Measurements from ENCODE around the gene BBX.

BBX gene

DNA sequence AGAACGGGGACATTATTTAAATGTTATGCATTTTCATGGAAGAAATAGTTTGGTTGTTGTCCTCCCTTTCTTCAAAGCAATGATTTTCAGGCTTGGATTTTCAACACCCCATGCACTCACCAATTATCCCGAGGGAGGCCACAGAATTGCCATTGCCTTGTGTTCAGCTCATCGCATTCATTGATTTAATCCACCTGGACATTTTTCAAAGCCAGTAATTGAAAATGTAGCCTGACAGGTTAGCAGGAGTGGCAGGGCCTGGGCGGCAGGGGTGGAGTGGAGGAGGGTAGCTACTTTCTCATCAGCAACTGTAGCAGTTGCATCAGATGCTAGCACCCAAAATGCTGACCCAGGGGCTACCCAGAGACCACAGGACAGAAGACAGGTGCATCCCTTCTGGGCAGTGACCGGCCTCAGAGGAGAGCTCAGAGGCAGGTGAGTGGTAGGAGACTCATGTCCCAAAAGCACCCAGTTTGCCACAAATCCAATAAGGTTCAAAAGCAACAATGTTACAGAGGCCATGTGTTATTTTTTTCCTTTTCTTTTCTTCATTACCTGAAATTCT lies 325.7 kb downstream of the BBX start:
- H3K4me3 ChIP-seq (ENCODE audit: low read depth, low read length): no peak overlapping the region
- no peak for DNase-seq (ENCODE audit: low read depth)

DNA sequence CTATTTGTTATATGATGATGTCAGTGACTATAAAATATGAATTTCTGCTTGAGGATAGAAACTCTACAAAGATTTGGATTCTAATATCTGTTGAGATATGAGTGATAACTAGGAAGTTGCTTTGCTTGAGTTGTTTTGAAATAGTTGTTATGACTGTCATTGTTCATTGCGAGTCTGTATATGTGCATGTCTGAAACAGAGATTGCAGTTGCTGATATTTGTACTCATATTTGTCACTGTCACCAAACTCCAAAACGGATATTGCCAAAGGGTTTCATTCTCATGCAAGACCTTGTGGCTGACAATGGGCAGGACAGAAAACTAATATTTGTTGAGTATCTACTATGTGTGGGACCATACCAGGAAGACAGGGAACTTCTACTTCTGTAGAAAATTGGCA lies 327.9 kb downstream of the BBX start:
- H3K4me3 ChIP-seq (ENCODE audit: low read depth, low read length): no peak overlapping the region
- no peak for DNase-seq (ENCODE audit: low read depth)

DNA sequence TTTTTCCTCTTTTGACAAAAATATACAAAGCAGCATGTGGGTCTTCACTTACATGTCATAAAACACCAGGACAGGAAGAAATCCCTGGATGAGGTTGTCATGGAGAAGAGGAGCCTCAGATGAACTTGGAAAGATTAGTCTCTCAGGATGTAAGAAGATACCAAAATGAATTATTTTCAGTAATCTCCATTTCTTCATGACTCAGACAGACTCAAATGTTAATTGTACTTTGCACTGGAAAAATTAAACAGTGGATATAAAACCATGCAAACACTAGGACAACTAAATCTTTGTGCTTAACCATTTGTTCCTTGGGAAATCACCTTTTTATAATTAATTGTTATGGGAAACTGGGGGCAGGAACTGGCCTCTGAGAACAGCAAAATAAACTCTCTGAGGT lies 331.1 kb downstream of the BBX start:
- H3K4me3 ChIP-seq (ENCODE audit: low read depth, low read length): no peak overlapping the region
- no peak for DNase-seq (ENCODE audit: low read depth)

DNA sequence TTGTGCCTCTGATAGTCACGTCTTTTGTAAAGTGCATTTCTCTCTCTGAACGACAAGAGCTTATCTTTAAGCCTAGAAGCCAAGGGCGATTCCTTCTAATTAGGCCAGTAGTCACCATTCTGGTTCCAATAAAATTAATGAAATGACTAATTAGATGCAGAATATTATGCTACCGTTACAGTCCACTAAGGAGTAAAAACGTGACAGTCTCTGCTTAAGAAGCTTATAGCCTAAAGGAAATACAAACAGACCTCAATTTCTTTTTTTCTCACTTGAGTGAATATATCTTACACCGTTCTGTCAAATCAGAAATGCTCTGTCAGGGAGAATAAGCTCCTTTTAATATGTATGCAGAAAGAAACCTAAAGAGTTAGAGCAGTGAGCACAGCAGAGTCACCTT lies 332.0 kb downstream of the BBX start:
- no peak overlapping the region for H3K4me3 ChIP-seq (ENCODE audit: low read depth, low read length)
- DNase-seq (ENCODE audit: low read depth): no peak

DNA sequence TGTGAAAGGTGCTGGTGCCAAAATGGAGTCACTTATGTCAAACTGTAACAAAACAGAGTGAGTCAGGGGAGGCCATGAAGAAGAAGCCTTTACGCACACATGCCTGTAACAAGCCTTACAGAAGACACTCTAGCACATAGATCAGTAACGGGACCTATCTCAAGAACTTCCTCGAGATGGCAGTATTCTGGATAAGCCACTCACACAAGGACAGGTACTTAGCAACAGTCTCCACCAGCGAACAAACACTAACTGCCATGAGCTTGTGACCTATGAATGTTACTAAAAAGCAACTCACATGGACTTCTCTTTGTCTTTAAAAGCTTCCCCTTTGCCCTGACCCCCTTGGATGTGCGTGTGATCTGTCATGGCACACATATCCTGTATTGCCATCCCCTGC lies 332.9 kb downstream of the BBX start:
- no peak for DNase-seq (ENCODE audit: low read depth)
- no peak overlapping the region for H3K4me3 ChIP-seq (ENCODE audit: low read depth, low read length)

DNA sequence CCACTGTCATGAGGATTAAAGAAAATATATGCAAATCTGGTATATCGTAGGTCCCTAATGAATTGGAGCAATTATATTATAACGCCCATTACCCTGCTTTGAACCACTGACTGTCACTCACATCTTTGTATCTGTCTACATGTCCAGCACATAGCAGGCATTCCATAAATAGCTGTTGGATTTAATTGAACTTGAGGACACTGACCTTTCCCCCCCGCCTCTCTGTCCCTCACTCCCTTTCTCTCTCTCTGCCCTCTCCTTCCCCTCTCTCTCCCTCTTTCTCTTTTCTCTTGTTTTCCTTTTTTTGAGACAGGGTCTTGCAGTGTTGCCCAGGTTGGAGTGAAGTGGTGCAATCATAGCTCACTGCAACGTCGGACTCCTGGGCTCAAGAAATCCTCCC lies 335.1 kb downstream of the BBX start:
- DNase-seq (ENCODE audit: low read depth): no peak
- H3K4me3 ChIP-seq (ENCODE audit: low read depth, low read length): no peak overlapping the region

DNA sequence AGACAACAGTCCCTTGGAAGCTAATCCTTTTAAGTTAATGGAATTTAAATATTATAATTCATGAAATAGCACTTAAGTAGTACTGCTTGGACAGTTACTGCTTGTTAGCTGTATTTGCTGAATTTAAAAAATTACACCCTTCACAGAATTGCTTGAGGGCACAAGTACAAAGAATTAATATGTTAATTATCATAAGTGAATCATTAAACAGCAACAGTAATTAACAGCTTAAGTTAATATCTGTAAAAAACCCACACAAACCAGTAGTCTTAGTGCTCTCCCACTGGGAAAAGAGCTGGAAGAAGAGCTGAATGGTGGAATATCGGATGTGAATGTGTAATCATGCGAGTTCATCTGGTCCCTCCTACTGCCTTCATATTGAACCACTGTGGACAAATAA lies 336.1 kb downstream of the BBX start:
- no peak for DNase-seq (ENCODE audit: low read depth)

More for the DNA sequence above, 336.1 kb downstream of the BBX start:
- no peak overlapping the region for H3K4me3 ChIP-seq (ENCODE audit: low read depth, low read length)
